ENCODE data around the gene VMP1.
"Not testable (repeated sequence)": the region's sequence is repeated elsewhere in the genome, so short reads cannot be mapped to it uniquely, and the experiment has no call there.

Gene VMP1

DNA sequence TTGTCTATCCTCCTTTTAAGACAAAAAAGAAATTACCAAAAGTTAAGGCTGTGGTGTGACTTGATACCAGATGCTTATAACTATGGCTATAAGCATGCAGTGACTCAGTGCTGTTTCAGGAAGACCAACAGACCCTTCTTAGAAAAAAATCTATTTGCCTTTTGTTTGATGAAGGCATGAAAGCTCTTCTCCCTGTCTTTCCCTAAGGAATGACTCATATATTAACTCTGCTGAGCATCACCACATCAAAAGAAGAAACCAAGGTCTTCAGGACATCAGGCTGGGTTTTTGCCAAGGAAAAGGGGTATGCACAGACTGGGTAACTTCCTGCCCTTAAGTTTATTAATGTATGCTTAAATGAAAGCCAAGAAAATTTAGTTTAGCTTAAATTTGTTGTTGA, 47.1 kb downstream of the VMP1 start:
- peak; percentile 99 for DNase-seq (ENCODE audit: low spot score)

DNA sequence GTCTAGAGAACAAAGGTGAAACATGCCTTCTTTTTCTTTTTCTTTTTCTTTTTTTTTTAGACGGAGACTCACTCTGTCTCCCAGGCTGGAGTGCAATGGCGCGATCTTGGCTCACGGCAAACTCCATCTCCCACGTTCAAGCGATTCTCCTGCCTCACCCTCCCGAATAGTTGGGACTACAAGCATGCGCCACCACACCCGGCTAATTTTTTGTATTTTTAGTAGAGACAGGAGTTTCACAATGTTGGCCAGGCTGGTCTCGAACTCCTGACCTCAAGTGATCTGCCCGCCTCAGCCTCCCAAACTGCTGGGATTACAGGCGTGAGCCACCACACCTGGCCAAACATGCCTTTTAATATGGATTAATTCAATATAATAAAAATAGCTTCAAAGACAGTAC, 47.6 kb downstream of the VMP1 start:
- DNase-seq (ENCODE audit: low spot score), result not testable (repeated sequence)

DNA sequence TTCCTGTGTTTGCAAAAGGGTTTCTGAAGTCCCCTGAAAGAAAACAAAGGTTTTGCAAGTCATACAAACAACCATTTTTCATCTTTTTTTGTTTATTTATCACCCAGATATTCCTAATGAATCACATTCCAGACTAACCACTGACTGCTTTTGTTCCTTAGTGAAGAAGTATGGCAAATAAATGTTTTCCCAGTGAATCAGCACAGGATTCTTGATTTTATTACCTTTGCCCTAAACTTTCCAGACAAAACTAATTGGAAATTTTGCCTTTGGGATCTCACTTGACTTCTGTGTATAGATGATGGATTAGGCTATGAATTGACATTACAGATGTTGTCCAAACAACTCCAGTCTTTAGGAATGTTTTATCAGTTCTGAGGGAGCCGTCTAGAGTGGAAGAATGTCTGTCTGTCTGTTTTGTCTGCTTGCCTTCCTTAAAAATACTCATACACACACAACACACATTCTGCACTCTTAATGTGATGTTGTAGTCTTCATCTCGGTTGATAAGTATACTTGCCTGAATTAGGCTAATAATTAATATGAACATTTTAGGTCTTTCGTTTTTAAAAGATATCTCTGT, 48.9 kb downstream of the VMP1 start:
- DNase-seq (ENCODE audit: low spot score), result peak; percentile 91

DNA sequence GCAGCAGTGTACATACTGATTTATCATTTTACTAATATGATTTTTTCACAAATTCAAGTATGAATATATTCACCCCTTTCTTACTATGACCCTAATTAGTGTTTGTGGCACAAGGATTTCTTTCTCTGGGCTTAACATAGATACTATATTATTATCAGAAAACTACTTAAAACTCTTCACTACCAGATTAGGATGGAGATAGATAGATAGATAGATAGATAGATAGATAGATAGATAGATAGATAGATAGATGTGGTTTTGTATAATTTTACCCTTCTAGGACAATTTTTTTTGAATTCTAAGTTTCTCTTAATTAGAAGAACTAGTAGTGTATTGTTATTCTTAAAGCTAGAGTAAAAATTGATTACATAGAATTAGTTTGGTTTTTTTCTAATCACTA, 49.6 kb downstream of the VMP1 start:
- DNase-seq (ENCODE audit: low spot score), result no peak

DNA sequence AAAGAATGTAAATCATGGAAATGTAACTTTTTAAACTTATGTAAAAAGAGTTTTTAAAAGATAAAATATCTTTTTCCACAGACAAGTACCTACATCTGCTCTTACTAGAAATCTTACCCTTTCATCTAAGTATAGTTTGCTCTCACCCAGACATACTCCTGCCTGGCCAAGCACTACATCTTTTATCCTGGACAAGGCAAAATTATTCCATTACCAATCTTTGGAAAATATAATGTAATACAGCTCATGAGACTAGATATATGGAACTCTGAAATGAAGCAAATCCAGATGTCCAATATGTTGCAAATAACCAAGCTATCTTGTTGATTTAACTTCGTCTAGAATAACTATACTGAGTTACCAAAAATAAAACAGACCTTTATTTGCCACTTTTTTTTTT, 50.0 kb downstream of the VMP1 start:
- DNase-seq (ENCODE audit: low spot score), result no peak

DNA sequence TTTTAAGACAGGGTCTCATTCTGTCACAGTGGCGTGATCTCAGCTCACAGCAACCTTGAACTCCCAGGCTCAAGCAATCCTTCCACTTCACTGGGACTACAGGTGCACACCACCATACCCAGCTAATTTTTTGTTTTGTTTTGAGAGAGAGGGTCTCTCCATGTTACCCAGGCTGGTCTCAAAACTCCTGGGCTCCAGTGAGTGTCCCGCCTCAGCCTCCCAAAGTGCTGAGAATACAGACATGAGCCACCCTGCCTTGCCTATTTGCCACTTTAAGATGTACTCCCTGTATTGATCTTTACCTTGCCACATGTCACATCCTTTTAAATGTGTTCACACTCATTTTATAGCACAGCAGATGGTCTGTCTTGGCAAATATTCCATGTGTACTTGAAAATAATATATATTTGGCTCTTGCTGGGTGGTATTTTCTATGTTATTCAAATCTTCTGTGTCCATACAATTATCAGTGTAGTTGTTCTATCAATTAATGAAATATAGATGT, 50.5 kb downstream of the VMP1 start:
- no peak for DNase-seq (ENCODE audit: low spot score)

DNA sequence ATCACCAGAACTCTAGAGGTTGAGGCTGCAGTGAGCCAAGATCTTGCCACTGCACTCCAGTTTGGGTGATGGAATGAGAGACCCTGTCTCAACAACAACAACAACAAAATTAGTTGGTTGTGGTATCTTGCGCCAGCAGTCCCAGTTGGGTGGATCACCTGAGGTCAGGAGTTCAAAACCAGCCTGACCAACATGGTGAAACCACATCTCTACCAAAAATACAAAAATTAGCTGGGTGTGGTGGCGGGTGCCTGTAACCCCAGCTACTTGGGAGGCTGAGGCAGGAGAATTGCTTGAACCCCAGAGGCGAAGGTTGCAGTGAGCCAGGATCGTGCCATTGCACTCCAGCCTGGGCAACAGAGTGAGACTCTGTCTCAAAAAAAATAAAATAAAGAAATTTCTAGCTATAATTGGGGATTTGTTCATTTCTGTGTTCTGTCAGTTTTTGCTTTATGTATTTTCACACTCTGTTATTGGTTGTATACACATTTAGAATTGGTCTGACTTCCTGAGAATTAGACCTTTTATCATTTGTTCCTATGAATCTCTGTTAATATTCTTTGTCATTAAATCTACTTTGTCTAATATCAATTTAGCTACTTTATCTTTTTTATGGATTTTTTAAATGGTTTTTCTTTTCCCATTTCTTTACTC, 51.7 kb downstream of the VMP1 start:
- not testable (repeated sequence) for DNase-seq (ENCODE audit: low spot score)

DNA sequence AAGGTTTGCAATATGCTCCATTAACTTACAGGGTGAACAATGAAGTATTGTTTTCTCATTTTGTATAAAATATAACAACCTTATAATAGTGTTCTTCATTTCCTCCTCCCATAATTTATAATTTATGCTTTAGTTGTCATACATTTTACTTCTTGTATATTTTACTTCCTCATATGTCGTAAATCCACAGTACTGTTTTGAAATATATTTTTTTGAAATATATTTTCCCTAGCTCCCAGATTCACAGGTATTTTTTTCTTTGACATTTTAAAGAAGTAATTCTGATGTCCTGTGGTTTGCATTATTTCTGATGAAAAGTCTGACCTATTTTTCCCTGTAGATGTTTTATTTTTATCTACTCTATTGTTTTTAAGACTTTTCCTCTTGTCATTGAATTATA, 52.7 kb downstream of the VMP1 start:
- DNase-seq (ENCODE audit: low spot score), result no peak

DNA sequence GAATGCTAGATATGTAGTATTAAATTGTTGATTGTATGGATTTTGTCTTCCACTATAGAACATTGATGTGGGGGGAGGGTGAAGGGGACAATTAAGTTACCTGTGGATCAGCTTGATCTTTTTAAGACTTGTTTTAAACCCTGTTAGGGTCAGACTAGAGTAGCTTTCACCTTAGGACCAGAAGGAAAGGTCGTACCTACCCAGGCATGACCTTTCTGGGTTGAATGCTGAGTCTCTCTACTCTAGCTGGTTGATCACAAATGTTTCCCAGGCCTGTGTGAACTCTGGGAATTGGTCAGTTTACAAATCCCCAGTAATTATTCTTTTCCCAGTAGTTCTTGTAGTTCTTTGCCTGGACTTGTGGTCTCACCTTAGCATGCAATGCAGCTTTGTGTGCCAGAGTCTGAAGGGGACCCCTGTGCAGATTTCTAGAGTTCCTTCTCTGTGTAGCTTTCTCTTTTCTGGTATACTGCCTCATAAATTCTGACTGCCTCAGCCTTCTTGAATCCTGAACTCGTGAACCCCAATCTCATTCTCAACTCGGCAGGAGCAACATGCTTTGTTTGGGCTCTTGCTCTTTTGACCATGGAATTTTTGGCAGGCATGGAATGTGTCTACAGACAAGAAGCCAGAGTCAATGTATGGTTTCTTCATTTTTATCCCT, 54.1 kb downstream of the VMP1 start:
- DNase-seq (ENCODE audit: low spot score), result no peak

DNA sequence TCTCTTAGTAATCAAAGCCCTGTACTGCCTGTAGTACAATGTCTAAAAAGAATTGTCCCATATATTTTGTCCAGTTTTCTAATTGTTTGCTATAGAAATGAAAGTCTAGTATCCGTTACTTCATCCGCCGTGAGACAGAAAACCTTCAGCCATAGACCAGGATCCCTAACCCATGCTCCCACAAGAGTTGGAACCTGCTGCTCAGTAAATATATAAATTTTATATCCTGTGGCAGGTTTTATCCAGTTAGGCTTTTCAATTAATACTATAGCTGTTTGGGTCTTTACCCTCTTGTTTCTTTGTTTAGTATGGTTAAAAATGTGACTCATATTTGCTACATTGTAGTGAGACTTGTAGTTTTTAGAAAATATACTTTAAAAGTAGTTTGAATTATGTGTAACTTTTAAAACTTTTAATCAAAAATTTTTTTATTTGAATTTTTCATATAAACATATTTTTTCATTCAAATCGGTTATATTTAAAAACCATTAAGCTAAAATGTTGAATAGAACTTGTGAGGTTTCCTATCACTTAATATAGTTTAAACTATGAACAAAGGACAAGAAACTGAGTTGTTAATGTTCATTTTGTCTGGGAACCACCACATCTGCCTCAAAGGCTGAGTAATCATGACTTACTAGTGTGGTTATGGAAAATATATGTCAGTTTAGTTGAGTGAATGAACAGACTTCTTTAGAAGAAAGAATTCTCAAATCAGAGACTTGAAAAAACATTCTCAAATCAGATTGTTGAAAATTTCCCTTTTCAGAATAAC, 54.8 kb downstream of the VMP1 start:
- DNase-seq (ENCODE audit: low spot score), result peak; percentile 73

DNA sequence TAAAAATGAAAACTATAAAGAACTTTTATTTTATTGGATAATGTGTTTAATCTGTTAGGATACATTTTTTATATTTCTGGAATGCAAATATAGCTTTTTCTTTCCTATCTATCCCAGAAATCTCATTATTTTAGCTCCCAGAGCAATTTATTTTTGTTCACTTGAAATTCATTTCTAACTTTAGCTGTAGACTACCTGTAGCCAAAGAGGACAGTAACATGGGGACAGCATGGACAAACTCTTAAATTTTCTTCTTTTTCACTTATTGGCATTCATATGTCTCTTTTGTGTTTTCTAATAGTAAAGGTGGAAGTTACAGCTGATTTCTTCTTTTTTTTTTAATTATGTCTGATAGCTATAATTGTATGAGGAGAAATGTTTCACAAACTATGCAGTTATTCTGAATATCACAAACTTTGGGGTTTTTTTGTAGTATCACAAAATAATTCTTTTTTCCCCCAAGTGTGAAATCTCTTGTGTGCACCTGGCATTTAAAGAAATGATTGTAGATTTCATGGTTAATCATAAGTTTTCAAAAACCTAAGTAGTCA, 55.4 kb downstream of the VMP1 start:
- no peak for DNase-seq (ENCODE audit: low spot score)

DNA sequence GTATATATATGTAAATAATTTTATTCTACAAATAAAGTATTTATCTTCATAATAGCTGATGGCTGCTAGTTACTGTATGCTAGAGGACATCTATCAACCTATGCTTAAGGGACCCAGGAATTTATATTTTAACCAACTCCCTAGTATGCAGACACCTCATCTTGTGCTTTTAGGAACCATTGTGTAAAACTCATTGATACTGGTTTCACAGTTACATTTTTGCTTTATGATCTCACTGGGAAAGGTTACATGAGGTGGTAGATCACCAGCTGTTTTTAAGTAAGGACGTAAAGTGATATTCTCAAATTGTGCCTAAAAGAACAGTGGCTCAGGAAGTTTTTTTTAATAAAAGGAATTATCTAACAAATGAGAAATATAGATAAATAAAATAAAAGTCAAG, 56.4 kb downstream of the VMP1 start:
- no peak for DNase-seq (ENCODE audit: low spot score)

DNA sequence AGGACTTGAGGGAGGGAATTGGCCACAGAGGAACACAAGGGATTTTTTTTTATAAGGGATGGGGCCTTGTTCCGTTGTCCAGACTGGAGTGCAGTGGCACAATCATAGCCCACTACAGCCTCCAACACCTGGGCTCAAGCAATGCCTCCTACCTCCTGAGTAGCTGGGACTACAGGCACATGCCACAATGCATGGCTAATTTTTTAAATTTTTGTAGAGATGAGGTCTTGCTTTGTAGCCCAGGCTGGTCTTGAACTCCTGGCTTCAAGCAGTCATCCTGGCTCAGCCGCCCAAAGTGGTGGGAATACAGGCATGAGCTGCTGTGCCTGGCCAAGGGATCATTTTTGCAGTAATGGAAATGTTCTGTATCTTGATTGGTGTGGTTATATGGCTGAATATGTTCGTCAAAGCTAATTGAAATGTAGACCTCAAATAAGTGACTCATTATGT, 56.9 kb downstream of the VMP1 start:
- no peak for DNase-seq (ENCODE audit: low spot score)

DNA sequence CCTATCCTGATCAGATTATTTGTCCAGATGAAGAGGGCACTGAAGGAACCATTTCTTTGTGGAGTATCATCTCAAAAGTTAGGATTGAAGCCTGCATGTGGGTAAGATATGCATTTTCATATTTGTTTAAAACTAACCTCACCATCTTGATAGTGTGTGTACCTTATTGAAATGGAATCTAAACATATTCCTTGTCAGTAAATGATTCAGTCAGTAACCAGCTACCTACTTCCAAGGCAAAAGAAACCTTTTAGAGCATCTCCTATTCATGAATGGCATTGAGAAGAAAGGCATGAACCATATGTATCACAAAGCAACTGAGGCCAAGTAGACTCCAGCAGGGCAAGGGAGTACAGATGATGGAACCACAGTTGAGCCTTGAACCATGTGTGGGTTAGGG, 57.6 kb downstream of the VMP1 start:
- no peak for DNase-seq (ENCODE audit: low spot score)

DNA sequence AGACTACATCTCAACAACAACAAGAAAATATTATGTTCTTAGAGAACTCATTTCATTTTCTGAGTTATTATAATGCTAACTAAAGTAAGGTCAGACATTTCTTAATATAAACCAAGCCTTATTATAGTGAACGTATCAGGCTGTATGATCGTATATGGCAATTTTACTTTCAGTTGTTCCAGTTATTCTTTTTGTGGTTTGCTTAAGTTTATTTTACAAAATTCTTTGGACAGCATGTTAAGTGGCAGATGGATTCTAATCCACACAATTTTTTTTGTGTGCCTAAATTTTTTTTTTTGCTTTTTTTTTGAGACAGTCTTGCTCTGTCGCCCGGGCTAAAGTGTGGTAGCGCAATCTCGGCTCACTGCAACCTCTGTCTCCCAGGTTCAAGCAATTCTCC, 59.0 kb downstream of the VMP1 start:
- no peak for DNase-seq (ENCODE audit: low spot score)

DNA sequence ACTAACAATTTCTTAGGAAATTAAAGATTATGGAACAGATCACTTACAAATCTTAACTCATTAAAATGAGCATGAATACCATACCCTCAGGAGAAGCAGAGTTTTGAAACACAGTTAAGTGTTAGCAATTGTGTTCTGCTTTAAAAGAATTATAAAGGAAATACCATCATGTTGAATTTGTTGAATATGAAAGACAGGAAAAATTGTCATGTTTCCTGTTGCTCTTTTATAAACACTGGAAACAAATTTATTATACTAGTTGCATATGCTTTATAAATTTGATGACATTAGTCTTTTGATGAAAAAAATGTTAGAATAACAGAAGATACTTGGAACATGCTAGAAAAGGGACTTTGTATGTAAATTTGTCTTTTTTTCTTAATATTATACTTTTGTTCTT, 59.7 kb downstream of the VMP1 start:
- DNase-seq (ENCODE audit: low spot score), result peak; percentile 70

DNA sequence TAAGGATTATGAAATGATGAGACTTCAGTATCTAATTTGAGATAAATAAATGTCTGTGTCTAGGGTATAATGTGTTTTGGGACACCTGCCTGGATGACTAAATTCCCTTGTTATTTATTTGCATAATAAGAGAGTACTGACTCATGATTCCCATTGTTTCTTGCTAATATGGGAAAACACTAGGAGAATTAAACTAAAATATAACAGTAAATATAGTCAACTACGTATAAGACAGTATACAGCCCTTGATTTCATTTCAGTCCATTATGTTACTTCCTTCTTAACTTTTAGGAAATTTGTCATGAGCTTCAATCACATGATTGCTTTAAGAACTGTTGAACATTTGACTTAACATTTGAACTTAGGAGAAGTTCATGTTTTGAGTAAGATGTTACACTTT, 62.4 kb downstream of the VMP1 start:
- peak; percentile 89 for DNase-seq (ENCODE audit: low spot score)

DNA sequence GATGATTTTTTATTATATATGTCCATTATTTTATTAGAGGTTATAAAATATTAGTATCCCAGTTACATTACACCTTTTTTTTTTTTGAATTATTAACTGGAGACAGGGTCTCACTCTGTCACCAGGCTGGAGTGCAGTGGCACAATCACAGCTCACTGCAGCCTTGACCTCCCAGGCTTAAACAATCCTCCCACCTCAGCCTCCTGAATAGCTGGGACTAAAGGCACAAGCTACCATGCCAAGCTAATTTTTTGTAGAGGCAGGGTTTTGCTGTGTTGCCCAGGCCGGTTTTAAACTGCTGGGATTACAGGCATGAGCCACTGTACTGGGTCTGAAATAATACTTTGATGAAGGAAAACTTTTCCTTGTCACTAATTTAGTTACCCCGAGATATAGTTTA, 63.6 kb downstream of the VMP1 start:
- DNase-seq (ENCODE audit: low spot score), result no peak

DNA sequence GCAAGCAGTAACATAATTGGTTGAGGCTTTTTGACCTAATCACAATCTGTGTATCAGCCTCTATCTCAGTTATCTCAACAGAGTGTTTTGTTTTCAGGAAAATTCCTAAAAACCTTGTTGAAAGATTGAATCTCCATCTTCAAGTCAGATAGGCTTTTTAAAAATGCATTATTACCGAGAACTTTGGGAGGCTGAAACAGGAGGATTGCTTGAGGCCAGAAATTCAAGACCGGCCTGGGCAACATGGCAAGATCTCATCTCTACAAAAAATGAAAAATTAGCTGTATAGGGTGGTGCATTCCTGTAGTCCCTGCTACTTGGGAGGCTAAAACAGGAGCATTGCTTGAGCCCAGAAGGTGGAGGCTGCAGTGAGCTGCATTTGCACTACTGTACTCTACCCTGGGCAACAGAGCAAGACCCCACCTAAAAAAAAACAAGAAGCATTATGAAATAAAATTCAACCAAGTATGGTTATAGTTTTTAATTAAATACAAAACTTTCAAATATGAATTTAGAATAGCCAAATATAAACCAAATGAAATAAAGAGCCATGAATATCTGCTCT, 68.4 kb downstream of the VMP1 start:
- DNase-seq (ENCODE audit: low spot score), result no peak

DNA sequence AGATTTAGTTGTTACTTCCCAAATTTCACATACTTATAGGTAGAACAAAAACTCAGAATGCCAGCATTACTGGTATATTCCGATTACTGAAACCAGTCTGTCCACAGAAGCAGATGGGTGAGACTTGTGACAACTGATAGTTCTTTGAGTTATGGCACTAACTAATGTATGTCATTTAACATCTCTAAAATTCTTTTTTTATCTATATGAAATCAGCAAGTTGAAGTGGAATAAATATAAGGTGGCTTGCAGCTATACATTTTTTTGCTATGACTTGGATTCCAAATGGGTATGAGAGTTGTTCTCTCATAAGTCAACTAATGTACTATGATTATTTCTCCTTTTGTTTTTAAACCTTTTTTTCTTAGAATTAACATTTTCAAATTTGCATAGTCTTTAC, 69.1 kb downstream of the VMP1 start:
- DNase-seq (ENCODE audit: low spot score), result no peak

DNA sequence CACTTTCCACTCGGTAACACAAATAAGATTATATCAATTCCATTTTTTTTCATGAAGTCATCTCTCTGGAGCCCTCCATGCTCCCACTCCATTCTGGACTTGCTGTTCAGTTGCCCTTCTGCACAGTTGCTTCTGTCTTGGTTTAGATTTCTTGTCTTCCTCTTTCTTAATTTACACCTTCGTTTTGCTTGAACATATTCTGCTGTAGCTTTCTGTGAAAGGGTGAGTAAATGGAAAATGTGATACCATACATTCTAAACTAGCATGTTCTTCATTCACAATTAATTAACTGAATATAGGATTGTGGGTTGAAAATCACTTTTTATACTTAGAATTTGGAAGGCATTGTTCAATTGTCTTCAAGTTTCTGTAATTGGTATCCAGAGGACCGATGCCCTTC, 69.6 kb downstream of the VMP1 start:
- no peak for DNase-seq (ENCODE audit: low spot score)

DNA sequence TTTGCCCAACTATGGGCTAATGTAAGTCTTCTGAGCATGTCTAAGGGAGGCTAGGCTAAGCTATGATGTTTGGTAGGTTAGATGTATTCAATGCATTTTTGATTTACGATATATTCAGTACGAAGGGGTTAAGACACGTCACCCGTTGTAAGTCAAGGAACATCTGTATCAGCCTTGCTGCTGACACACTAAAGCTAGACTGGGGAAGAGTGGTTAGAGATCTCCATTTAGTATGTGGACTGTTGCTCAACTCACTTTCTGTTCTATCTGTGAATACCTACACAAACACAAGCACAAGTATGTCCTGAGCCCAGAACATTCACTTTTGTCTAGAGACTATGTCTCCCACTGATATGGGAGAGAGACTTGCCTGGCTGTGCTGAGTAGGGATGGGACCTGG, 71.5 kb downstream of the VMP1 start:
- no peak for DNase-seq (ENCODE audit: low spot score)
